Brain microvascular endothelial cell (primary cell): ENCODE measurements around the gene ERC2.

Experiments used
- DNase-seq: peaks from one replicate; pipeline ENCODE4 v3.0.0-alpha.2; 2020
- H3K27ac ChIP-seq: fragments of 250-450 bp; sonication (Bioruptor Pico); 2 replicates; pipeline ENCODE4 v1.5.1; 2020; ENCODE audit warnings: mild to moderate bottlenecking, moderate library complexity
- H3K27me3 ChIP-seq: fragments of 250-450 bp; sonication (Bioruptor Pico); replicated peaks from 2 replicates; pipeline ENCODE4 v1.5.1; 2020; ENCODE audit warnings: mild to moderate bottlenecking
- H3K36me3 ChIP-seq: fragments of 250-450 bp; sonication (Bioruptor Pico); replicated peaks from 2 replicates; pipeline ENCODE4 v1.5.1; 2020; ENCODE audit warnings: mild to moderate bottlenecking
- H3K4me3 ChIP-seq: 2 replicates; pipeline ENCODE4 v1.5.1; 2011; ENCODE audit warnings: low read depth, mild to moderate bottlenecking, control low read depth, low read length, moderate library complexity
- CTCF ChIP-seq: IDR thresholded peaks from 2 replicates; pipeline ENCODE4 v1.5.1; 2011; ENCODE audit warnings: low read depth, mild to moderate bottlenecking, moderate library complexity, low read length, control low read depth, inconsistent platforms; ENCODE audit errors: missing control alignments
- in situ Hi-C: cut with HindIII; loops from 2 replicates; pipeline ENCODE4 v1.10.0; 2017; ENCODE audit warnings: low sequenced_read_pairs, low pct_ligation_motif_present

The ERC2 gene

GRCh38 chr3:55491296-55491816 is 976.9 kb downstream of the ERC2 start:
- DNase-seq, result peak; percentile 32
- H3K36me3 ChIP-seq, result no peaks in the 10 kb centered on the region
- H3K27ac ChIP-seq, result no peak overlapping the region
- no peak for TF ChIP-seq CTCF
- H3K4me3 ChIP-seq, result no peak overlapping the region
- in situ Hi-C loops, result loop anchor here (25.0 kb wide), 4 partner anchors 221 to 629 kb away; no protein-coding TSS in a partner anchor
- H3K27me3 ChIP-seq, result no peaks in the 10 kb centered on the region

DNA sequence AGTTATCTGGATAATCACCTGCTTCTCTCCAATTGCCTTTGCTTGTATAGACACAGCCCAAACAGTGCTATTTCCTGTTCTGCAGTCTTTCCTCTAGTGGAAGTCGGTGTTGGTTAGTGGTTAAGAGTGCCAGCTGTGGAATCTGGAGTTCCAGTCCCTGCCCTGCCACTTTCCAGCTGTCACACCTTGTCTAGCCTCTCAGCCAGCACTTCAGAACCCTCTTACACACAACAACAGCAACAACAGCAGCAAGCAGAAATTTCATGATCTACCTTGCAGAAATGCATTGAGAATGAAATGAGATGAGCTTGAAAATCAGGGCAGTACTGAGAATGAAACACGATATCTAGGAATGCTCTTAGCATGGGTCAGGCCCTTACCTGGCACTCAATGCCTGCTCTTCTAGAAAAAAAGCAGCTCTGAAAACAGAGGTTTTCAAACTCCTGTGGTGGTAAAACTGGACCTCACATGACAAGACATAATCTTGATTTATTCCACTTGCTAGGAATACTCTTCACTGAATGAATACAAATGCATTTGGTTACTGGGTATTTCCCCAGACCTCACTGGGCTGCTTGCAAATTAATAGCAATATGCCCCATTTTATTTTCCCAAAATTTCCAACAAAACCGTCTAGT is 977.9 kb downstream of the ERC2 start:
- in situ Hi-C loops, result loop anchor here (25.0 kb wide), 4 partner anchors 222 to 628 kb away; no protein-coding TSS in a partner anchor
- H3K4me3 ChIP-seq, result no peak overlapping the region
- DNase-seq, result no peak
- no peak for TF ChIP-seq CTCF
- no peak overlapping the region for H3K27ac ChIP-seq
- no peaks in the 10 kb centered on the region for H3K27me3 ChIP-seq
- H3K36me3 ChIP-seq, result no peaks in the 10 kb centered on the region

GRCh38 chr3:55489798-55490132 is 978.5 kb downstream of the ERC2 start:
- Histone ChIP-seq H3K27ac (no peak overlapping the region), H3K36me3 (no peaks in the 10 kb centered on the region), H3K4me3 (peak overlapping the region; percentile 90), H3K27me3 (no peaks in the 10 kb centered on the region)
- in situ Hi-C loops, result loop anchor here (25.0 kb wide), 4 partner anchors 223 to 627 kb away; no protein-coding TSS in a partner anchor
- no peak for DNase-seq
- TF ChIP-seq CTCF, result no peak

- Histone ChIP-seq H3K27ac (no peak overlapping the region), H3K27me3 (no peaks in the 10 kb centered on the region)
These were observed 979.7 kb downstream of the ERC2 start for GRCh38 chr3:55488398-55489055.

More at GRCh38 chr3:55488398-55489055, 979.7 kb downstream of the ERC2 start:
- Histone ChIP-seq H3K4me3 (peak overlapping the region; percentile 90), H3K36me3 (no peaks in the 10 kb centered on the region)
- peak; percentile 49 for DNase-seq
- no peak for TF ChIP-seq CTCF
- in situ Hi-C loops, result loop anchor here (25.0 kb wide), 4 partner anchors 224 to 626 kb away; no protein-coding TSS in a partner anchor
